OCI-LY7 (cell line): ENCODE results near the gene SRD5A3. TPM values are rescaled to one million over a fixed set of nuclear protein-coding genes. Genes with fewer than 3 reads are reported as not detected.
A peak's percentile ranks its signal among the peaks of the same experiment; 100 is the strongest.

Experiments
- BruUV-seq: library from RNA; stranded (reverse); fragments of 400-500 nt; replicated peaks from 2 replicates; lab custom pipeline; 2021; lab: Mats Ljungman, UMichigan
- CTCF ChIA-PET: fragments of 300-600 bp; sonication (Branson Sonifier 250); formaldehyde crosslinking; loops from one replicate; lab custom pipeline; 2022; ENCODE audit warnings: antibody characterized with exemption; ENCODE audit not compliant: unreplicated experiment; lab: Charles Lee
- POLR2A ChIA-PET: fragments of 300-600 bp; sonication (Branson Sonifier 250); formaldehyde crosslinking; loops from one replicate; lab custom pipeline; 2022; ENCODE audit warnings: antibody characterized with exemption; lab: Charles Lee
- DNase-seq: peaks from one replicate; pipeline ENCODE4 v3.0.0-alpha.2; 2015; ENCODE audit warnings: low spot score
- H2AFZ ChIP-seq: fragments of 200-600 bp; sonication (generic), shearing (Covaris generic); 2 replicates; pipeline ENCODE4 v1.6.1; 2014; ENCODE audit warnings: mild to moderate bottlenecking, antibody characterized with exemption, low read length, moderate library complexity
- H3K27ac ChIP-seq: fragments of 200-600 bp; sonication (generic); 2 replicates; pipeline ENCODE4 v1.5.1; 2014; ENCODE audit warnings: mixed run types, low read depth, mild to moderate bottlenecking, moderate library complexity, low read length, inconsistent platforms; ENCODE audit not compliant: poor library complexity, severe bottlenecking
- H3K36me3 ChIP-seq: fragments of 200-600 bp; sonication (generic); 2 replicates; pipeline ENCODE4 v1.6.1; 2014; ENCODE audit warnings: mild to moderate bottlenecking, antibody characterized with exemption, low read length, moderate library complexity, mixed read lengths; ENCODE audit not compliant: insufficient read depth
- H3K4me1 ChIP-seq: fragments of 200-600 bp; sonication (generic); 2 replicates; pipeline ENCODE4 v1.5.1; 2014; ENCODE audit warnings: mild to moderate bottlenecking, low read length; ENCODE audit not compliant: insufficient read depth, poor library complexity, severe bottlenecking
- H3K4me2 ChIP-seq: fragments of 200-600 bp; sonication (generic); 2 replicates; pipeline ENCODE4 v1.6.1; 2014; ENCODE audit warnings: mild to moderate bottlenecking, low read length
- H3K4me3 ChIP-seq: fragments of 200-600 bp; sonication (generic); 2 replicates; pipeline ENCODE4 v1.5.1; 2014; ENCODE audit warnings: mild to moderate bottlenecking, low read depth, low read length; ENCODE audit not compliant: poor library complexity, severe bottlenecking
- H3K79me2 ChIP-seq: fragments of 200-600 bp; sonication (generic); 2 replicates; pipeline ENCODE4 v1.6.1; 2016; ENCODE audit warnings: low read depth, mild to moderate bottlenecking, low read length, moderate library complexity, mixed read lengths; ENCODE audit not compliant: insufficient read depth
- H3K9me2 ChIP-seq: fragments of 200-600 bp; sonication (generic); 2 replicates; pipeline ENCODE4 v1.6.1; 2016; ENCODE audit warnings: mild to moderate bottlenecking, low read length, mixed read lengths; ENCODE audit not compliant: insufficient read depth
- H3K9me3 ChIP-seq: fragments of 200-600 bp; sonication (generic); 2 replicates; pipeline ENCODE4 v1.6.1; 2014; ENCODE audit warnings: mild to moderate bottlenecking, mixed run types, low read length, mixed read lengths
- H4K20me1 ChIP-seq: fragments of 200-600 bp; sonication (generic); 2 replicates; pipeline ENCODE4 v1.6.1; 2014; ENCODE audit warnings: mild to moderate bottlenecking, antibody characterized with exemption, low read length, moderate library complexity, mixed read lengths; ENCODE audit not compliant: insufficient read depth
- CTCF ChIP-seq: fragments of 200-600 bp; sonication (generic); conservative IDR thresholded peaks from 2 replicates; pipeline ENCODE4 v1.5.1; 2014; ENCODE audit warnings: mild to moderate bottlenecking, antibody characterized with exemption, low read length, moderate library complexity, mixed read lengths
- EZH2phosphoT487 ChIP-seq: fragments of 200-600 bp; sonication (generic); IDR thresholded peaks from 2 replicates; pipeline ENCODE4 v1.6.1; 2018; ENCODE audit warnings: low read depth, borderline replicate concordance, mild to moderate bottlenecking, mixed run types, antibody characterized with exemption, low read length, moderate library complexity, mixed read lengths
- intact Hi-C: fragments of 100-400 bp; cut with micrococcal nuclease; formaldehyde crosslinking; loops from one replicate; pipeline ENCODE4 v1.10.0; 2022; ENCODE audit not compliant: unreplicated experiment
- total RNA-seq, 2 experiments: library from RNA; depleted of rRNA in 1 of 2; stranded (reverse); fragments of >200 nt in 1 of 2; shearing (Covaris generic) in 1 of 2; gene quantifications; 2 replicates each; pipeline ENCODE4 v1.2.3, GENCODE V29; 2014 to 2022

Gene SRD5A3
- total RNA-seq, 2 experiments from 2014 or later, result 3.9 to 15.3 TPM

GRCh38 chr4:55397520-55398321 lies 51.7 kb downstream of the SRD5A3 start:
- Histone ChIP-seq H3K4me2 (peak overlapping the region; percentile 97), H4K20me1 (peaks cover 27% of the 10 kb centered on the region), H3K27ac (peak overlapping the region; percentile 81), H3K36me3 (peaks cover 49% of the 10 kb centered on the region), H3K79me2 (peaks cover 64% of the 10 kb centered on the region), H3K4me3 (peak overlapping the region; percentile 99), H3K9me2 (no peaks in the 10 kb centered on the region), H3K4me1 (peaks cover 37% of the 10 kb centered on the region), H2AFZ (no peak overlapping the region), H3K9me3 (no peaks in the 10 kb centered on the region)
- intact Hi-C loops, result loop anchor here (10.0 kb wide), 2 partner anchors 647 to 1037 kb away; partner anchors contain the start of genes PAICS and PPAT
- ChIA-PET POLR2A (interaction anchor here (0.8 to 2.3 kb wide), 6 partner anchors 12 to 50 kb away, joined by 3 to 16 read pairs (median 5); no protein-coding TSS in a partner anchor), CTCF (interaction anchor here (1.4 kb wide), 1 partner anchor 12 kb away, joined by 6 read pairs; no protein-coding TSS in a partner anchor)
- no TSS peak for BruUV-seq
- TF ChIP-seq CTCF, result no peak
- TF ChIP-seq EZH2phosphoT487, result no peak
- peak; percentile 23 for DNase-seq

GRCh38 chr4:55398461-55398860 lies 52.4 kb downstream of the SRD5A3 start:
- Histone ChIP-seq H4K20me1 (peaks cover 27% of the 10 kb centered on the region), H3K79me2 (peaks cover 71% of the 10 kb centered on the region), H2AFZ (no peak overlapping the region), H3K36me3 (peaks cover 56% of the 10 kb centered on the region), H3K4me2 (peak overlapping the region; percentile 97), H3K9me3 (no peaks in the 10 kb centered on the region), H3K4me1 (peaks cover 30% of the 10 kb centered on the region), H3K9me2 (no peaks in the 10 kb centered on the region), H3K4me3 (peak overlapping the region; percentile 99), H3K27ac (peak overlapping the region; percentile 81)
- no TSS peak for BruUV-seq
- CTCF ChIA-PET, result interaction anchor here (1.4 kb wide), 1 partner anchor 11 kb away, joined by 6 read pairs; no protein-coding TSS in a partner anchor
- TF ChIP-seq EZH2phosphoT487, result no peak
- TF ChIP-seq CTCF, result no peak
- POLR2A ChIA-PET, result interaction anchor here (0.6 to 2.3 kb wide), 15 partner anchors 8 to 1567 kb away, joined by 3 to 16 read pairs (median 4); partner anchors contain the start of gene SRD5A3
- no peak for DNase-seq
- intact Hi-C loops, result loop anchor here (10.0 kb wide), 2 partner anchors 646 to 1036 kb away; partner anchors contain the start of genes PAICS and PPAT
